NCI-H774 (cell line): ENCODE measurements around the gene PAWR.
"Not testable (repeated sequence)": the region's sequence is repeated elsewhere in the genome, so short reads cannot be mapped to it uniquely, and the experiment has no call there.

Experiments
- DNase-seq: peaks from one replicate; lab custom pipeline; 2025; lab: John Stamatoyannopoulos, UW

The PAWR gene

GRCh38 chr12:79547735-79548609, 142.8 kb downstream of the PAWR start:
- peak; percentile 35 for DNase-seq

GRCh38 chr12:79547044-79547734, 143.6 kb downstream of the PAWR start:
- no peak for DNase-seq

- no peak for DNase-seq
These were observed 144.2 kb downstream of the PAWR start for GRCh38 chr12:79546466-79547043.

- DNase-seq = not testable (repeated sequence)
These were observed 146.3 kb downstream of the PAWR start for GRCh38 chr12:79544439-79544838.

GRCh38 chr12:79537675-79538074, 153.1 kb downstream of the PAWR start:
- DNase-seq = no peak

- DNase-seq = no peak
These were observed 155.0 kb downstream of the PAWR start for GRCh38 chr12:79535751-79536150.
